Fibroblast of the aortic adventitia (primary cell): Measurements from ENCODE around the gene SFTA2. TPM values are rescaled to one million over a fixed set of nuclear protein-coding genes. Genes with fewer than 3 reads are reported as not detected.
"Not testable (repeated sequence)": the region's sequence is repeated elsewhere in the genome, so short reads cannot be mapped to it uniquely, and the experiment has no call there.

Experiments used
- DNase-seq: peaks from one replicate; pipeline ENCODE4 v3.0.0-alpha.2; 2010; ENCODE audit warnings: low read depth
- H3K4me3 ChIP-seq: 2 replicates; pipeline ENCODE4 v1.5.1; 2011; ENCODE audit warnings: low read depth, mild to moderate bottlenecking, control low read depth, low read length, moderate library complexity
- CTCF ChIP-seq: IDR thresholded peaks from 2 replicates; pipeline ENCODE4 v1.5.1; 2011; ENCODE audit warnings: mild to moderate bottlenecking, low read length, control low read depth, inconsistent platforms; ENCODE audit not compliant: insufficient read depth
- total RNA-seq: library from RNA; depleted of rRNA; stranded (reverse); fragments of >200 nt; gene quantifications from 2 replicates; pipeline ENCODE4 v1.2.3, GENCODE V29; 2012; ENCODE audit warnings: low replicate concordance

The SFTA2 gene
- total RNA-seq, 1 donor, result not detected

DNA sequence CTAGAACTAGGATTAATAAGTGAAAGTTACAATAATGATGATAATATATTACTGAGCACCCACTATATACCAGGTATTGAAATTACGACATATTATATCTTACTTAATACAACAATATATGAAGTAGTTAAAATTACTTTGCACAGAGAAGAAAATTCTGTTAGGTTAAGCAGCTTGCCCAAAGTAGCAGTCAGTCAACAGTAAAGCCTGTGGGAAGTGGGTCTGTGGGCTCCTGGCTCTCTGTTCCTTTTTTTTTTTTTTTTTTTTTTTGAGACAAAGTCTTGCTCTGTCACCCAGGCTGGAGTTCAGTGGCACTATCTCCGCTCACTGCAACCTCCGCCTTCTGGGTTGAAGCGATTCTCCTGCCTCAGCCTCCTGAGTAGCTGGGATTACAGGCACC lies 28.7 kb downstream of the SFTA2 start:
- TF ChIP-seq CTCF, result no peak
- no peak for DNase-seq
- no peak overlapping the region for H3K4me3 ChIP-seq

DNA sequence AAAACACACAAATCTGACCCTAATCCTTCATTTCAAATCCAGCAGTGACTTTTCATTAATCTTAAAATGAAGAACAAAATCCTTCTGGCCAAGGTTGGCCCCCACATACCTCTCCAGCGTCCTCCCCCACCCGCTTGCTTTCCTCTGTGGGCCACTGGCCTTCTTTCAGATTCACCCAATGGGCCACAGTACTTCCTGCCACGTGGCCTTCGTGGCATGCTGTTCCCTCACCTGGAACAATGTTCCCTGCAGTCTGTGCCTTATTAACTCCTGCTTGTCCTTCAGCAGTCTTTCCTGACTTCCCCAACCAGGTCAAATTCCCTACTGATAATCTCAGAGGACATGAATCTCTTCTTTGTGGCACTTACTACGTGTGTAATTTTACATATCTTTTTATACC lies 29.3 kb downstream of the SFTA2 start:
- H3K4me3 ChIP-seq, result no peak overlapping the region
- no peak for TF ChIP-seq CTCF
- no peak for DNase-seq

DNA sequence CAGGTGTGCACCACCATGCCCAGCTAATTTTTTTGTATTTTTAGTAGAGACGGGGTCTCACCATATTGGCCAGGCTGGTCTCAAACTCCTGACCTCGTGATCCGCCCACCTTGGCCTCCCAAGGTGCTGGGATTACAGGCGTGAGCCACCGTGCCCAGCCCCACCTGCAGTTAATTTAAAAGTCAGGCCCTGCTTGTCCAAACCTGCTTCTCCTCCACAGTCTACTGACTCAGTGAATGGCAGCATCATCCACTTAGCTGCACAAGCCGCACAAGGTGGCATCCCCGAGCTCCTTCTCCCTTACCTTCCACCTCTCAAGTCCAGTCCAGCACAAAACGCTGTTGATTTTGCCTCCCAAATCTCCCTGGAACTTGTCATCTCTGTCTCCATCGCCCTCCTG lies 29.8 kb downstream of the SFTA2 start:
- H3K4me3 ChIP-seq, DNase-seq: not testable (repeated sequence)

DNA sequence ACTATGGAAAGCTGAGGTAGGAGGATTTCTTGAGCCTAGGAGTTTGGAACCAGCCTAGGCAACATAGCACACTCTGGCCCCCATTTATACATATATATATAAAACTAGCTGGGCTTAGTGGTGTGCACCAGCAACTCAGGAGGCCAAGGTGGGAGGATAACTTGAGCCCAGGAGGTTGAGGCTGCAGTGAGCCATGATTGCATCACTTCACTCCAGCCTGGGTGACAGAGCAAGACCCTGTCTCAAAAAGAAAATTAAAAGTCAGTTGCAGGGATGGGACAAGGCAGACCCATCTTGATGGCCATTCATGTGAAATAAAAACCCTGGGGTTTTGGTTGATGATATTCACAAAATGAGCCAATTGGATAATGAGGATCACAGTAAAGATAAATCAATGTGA lies 30.5 kb downstream of the SFTA2 start:
- no peak overlapping the region for H3K4me3 ChIP-seq
- no peak for TF ChIP-seq CTCF
- DNase-seq, result no peak

DNA sequence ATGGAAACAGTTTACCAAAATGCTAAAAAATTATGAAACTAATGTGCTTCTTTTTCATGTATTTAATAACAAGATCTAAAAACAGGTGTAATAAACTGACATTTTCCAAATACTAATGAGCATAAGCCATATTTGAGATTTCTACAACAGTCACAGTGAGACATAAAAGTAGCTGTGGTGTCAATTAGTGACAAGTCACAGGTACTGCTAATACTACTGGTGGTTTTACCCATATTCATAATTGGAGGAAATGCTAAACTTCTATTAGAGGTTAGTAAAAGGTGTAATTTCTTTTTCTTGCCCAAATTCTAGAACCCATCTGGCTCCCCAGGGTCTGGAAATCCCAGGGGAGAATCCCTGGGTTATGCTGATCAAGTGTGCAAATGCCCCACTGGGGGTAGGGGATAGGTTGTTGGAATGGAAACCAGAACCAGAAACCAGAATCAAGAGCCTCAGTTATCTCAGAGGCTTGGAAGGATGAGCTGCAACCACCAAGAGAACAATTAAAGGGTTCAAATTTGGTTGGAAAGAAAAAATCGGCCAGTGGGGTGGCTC lies 31.0 kb downstream of the SFTA2 start:
- no peak for TF ChIP-seq CTCF
- no peak for DNase-seq
- H3K4me3 ChIP-seq, result no peak overlapping the region

- DNase-seq, result no peak
- no peak for TF ChIP-seq CTCF
- H3K4me3 ChIP-seq, result no peak overlapping the region
Measured at GRCh38 chr6:30898750-30899360, 33.1 kb downstream of the SFTA2 start.

GRCh38 chr6:30897882-30898281 lies 34.1 kb downstream of the SFTA2 start:
- TF ChIP-seq CTCF, result no peak
- no peak overlapping the region for H3K4me3 ChIP-seq
- DNase-seq, result no peak
